Middle frontal gyrus (tissue), 1 donor: Measurements from ENCODE around the gene STAT1.
"Not testable (repeated sequence)": the region's sequence is repeated elsewhere in the genome, so short reads cannot be mapped to it uniquely, and the experiment has no call there.

Experiments
- DNase-seq: peaks from one replicate; pipeline ENCODE4 v3.0.0-alpha.2; 2015; ENCODE audit warnings: low spot score; ENCODE audit errors: extremely low spot score

The STAT1 gene

DNA sequence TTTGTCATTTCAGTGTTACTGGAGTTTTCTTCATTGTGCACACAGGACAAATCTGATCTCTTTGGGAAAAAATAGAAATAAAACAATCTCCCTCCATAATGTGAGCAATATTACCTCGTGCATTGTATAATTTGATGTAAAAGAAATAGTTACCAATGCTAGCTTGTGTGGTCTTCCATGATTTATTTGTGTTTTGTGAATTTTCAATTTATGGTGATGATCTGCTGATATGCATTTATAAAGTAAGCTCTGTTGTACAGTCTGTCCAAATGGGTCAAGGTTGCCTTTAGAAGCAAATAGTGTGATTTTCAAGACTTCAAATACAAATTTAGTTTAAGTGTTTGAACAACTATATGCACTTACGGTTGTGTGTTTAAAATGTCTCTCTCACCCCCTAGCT, 50.9 kb downstream of the STAT1 start:
- DNase-seq, result no peak

GRCh38 chr2:190961918-190962487, 52.0 kb downstream of the STAT1 start:
- DNase-seq, result no peak

GRCh38 chr2:190961117-190961516, 52.9 kb downstream of the STAT1 start:
- DNase-seq, result not testable (repeated sequence)

DNA sequence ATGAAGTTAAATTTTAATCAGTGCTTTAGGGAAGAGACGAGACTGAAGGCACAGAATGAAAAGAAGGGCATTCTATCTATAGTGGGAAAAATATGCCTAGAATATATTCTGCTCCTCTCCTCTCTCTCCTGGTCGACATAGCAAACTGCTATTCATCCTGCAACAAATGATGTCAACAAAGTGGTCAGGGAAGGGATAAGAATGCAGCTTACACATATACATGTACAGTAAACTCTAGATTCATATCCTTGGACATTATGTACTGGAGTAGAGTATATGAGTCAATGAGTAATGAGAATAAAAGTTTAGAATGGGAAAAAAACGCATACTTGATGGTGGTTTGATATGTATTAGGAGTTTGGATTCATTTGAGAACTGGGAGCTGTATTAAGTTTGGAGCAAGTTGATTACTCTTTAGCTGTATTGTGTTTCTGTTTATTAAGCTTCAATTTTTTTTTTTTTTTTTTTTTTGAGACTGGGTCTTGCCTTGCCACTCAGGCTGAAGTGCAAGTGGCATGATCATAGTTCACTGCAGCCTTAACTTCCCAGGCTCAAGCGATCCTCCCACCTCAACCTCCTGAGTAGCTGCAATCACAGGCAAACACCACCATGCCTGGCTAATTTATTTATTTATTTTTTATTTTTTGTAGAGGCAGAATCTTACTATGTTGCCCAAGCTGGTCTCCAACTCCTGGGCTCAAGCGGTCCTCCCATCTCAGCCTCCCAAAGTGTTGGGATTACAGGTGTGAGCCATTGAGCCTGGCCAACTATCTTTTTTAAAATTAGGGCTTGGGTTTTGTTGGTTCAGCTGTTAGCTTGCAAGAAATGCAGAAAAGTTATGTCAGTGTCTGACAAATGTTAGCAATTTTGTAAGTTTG, 53.8 kb downstream of the STAT1 start:
- DNase-seq, result no peak

DNA sequence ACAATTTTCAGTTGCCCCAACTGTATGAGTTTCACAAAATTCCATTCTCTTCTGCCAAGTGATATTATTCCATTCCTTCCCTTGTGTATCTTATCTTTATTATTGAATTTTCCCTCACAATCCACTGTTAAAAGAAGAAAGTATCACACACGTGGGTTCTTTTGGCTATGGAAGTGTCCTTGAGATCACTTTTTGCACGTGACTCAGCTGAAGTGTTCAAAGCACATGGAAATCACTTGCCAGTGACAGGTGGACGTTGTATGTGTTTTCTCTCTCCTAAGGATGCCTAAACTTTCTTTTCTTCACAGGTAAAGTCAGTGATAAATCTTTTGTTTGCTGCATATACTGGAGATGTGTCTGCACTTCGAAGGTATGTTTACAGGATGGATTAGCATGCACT, 60.7 kb downstream of the STAT1 start:
- DNase-seq, result no peak

DNA sequence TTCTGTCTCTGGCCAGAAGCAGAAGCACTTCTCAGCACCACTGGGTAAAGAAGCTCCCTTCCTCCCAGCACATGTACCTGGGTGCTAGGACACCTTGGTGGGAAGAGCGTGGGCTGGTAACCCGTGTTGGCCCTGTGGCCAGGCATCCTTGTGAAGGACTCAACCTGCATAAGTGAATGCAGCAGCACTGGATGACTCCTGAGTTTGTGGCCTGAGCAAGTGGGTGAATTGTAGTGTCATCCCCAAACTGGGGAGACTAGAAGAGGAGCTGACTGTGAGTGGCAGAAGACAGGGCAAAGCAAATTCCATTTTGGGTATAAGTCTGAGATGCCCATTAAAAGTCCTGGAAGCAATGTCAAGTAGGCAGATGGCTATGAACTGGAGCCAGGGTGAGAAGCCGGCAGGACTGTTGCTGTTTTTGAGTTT, 63.4 kb downstream of the STAT1 start:
- no peak for DNase-seq

GRCh38 chr2:190948671-190949070, 65.3 kb downstream of the STAT1 start:
- no peak for DNase-seq

DNA sequence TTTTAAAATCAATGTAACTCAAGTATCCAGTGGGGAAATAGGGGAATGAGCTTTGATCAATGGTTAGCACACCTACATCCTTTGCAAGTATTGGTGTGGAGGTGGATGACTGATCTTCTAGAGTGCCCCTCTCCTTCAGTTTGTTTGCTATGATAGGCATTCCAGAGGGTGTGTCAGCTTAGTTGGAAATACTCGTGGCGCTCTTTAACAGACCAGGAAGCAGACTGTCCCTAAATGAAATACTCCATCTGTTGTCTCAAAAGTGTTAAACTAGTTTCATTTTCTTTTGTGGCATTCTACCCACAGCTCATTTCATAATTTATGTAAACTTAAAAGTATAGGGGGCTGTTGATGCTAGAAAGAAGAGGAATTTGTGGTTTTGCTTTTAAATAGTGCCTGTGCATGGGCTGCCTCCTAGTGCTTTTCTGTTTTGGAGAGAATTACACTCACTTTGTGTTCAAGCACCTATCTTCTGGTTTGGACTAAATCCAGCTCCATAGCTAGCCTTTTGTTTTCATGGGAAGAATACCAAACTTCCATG, 66.2 kb downstream of the STAT1 start:
- DNase-seq, result no peak

- DNase-seq, result no peak
These were observed 66.8 kb downstream of the STAT1 start for GRCh38 chr2:190947141-190947540.

GRCh38 chr2:190943706-190944105, 70.3 kb downstream of the STAT1 start:
- no peak for DNase-seq

DNA sequence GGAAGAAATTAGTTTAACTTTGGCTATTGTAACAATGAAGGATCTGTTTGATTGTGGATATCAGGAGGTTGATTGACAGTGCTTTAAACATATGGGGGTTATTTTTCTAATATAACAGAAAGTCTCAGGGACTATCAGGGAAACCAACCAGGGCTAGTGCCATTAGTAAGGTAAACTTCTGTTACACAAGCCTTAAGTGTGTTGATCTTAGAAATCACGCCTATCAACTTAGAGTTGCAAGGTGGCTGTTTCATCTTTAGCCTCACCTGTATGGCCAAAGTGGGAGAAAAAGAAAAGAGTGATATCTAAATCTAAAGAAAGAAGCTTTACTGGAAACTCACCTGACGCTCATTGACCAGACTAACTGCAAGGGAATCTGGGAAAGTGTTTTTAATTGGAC, 71.3 kb downstream of the STAT1 start:
- no peak for DNase-seq

DNA sequence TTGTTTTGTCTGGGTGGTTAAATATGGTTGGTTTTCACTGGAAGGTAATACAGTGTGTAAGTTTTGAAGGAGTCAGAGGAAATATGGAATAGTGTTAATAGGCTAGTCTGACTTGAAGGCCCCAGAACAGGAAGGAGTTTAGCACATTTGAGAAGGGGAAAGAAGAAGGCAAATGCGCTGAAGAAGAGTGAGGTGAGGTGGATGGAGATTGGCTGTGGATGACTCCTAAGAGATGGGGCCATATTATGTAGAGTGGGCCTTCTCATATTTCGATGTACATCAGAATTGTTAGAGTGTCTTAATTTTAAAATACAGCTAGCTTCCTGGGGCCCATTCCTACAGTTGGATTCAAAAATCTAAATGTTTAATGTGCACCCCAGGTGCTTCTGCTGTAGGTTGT, 72.4 kb downstream of the STAT1 start:
- no peak for DNase-seq

DNA sequence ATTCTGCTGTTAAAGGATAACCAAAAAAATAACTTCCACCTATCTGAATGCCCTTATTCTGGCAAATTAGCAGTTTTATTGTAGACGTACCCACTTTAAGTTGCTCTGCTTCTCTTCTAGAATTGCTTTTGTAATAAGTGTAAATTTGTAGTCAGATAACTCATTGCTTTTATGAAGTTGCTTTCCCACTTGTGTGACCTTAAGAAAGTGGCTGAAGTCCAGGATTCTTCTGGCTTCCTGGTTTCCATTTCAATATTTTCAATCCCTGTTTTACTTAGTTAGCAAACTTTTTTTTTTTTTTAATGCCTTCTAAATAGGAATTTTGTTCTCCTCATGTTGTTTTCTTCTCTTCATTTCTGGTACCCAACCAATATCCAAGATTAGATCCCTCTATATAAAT, 73.5 kb downstream of the STAT1 start:
- DNase-seq, result no peak

DNA sequence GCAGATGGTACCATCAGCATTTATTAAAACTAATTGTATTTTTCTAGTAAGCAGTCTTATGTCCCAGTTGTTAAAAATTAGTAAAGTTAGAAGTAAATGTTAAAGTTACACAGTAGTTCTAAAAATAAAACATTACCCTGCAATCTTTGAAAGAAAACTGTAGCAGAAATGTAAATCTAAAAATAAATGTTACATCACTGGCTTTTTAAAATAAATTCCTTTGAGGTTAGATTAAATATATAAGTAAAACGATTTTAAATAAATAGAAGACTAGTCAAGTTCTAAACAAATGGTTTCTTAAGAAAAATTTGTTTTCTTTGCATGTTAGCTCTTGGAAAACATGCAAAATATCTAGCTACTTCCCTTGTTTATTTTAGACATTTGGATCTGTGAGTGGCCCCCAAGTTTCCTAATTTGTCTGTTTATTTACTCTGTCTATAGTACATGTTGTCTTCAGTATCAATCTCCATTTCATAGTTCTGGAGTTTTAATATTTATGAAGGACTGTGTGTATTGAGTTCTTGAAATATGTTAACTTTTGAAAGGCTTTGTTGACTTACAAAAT, 75.1 kb downstream of the STAT1 start:
- no peak for DNase-seq

GRCh38 chr2:190935054-190935453, 78.9 kb downstream of the STAT1 start:
- no peak for DNase-seq

- DNase-seq, result no peak
These were observed 80.6 kb downstream of the STAT1 start for GRCh38 chr2:190933361-190933760.

DNA sequence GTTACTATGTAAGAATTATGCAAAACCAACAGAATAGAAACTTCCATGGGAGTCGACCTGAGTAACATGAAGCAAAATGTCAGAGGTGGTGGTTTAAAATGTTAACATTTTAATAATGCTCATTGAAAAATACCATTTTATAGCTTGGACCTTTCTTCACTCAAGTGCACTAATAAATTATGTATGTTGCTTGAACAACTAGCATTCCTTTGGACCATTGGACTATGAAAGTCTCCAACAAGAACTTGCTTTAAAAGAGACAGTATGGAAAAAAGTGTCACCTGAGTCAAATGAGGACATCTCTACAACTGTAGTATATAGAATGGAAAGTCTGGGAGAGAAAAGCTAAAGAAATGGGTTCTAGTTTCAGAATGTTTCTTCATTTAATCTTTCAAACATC, 81.5 kb downstream of the STAT1 start:
- DNase-seq, result no peak

DNA sequence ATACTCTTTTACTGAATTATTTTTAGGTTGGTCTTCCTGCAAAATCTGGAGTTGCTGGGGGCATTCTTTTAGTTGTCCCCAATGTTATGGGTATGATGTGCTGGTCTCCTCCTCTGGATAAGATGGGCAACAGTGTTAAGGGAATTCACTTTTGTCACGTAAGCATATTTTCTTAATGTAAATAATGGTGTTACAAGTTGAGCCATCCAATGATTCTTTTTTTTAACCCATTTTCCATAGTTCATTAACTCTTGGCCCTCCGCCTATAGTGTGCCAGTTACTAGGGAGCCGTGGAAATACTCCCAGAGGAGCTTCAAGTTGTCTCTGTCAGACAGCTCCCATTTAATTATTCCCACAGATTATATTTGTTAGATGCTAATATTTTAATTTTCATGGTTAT, 83.6 kb downstream of the STAT1 start:
- no peak for DNase-seq

- no peak for DNase-seq
These were observed 84.1 kb downstream of the STAT1 start for GRCh38 chr2:190929919-190930318.

GRCh38 chr2:190927301-190927700, 86.7 kb downstream of the STAT1 start:
- no peak for DNase-seq

- no peak for DNase-seq
These were observed 91.6 kb downstream of the STAT1 start for GRCh38 chr2:190922376-190922775.

- DNase-seq, result no peak
These were observed 93.9 kb downstream of the STAT1 start for GRCh38 chr2:190920085-190920484.
